Body of pancreas (tissue), 4 donors: ENCODE measurements around the gene CPLX1. TPM values are rescaled to one million over a fixed set of nuclear protein-coding genes. Genes with fewer than 3 reads are reported as not detected.

Experiments used
- ATAC-seq: fragments of 150-250 bp; one replicate; pipeline ENCODE4 v1.9.1; 2016
- DNase-seq, 4 donors: peaks; one replicate each; pipeline ENCODE4 v3.0.0-alpha.2; 2019
- H3K27ac ChIP-seq, 4 donors: fragments of 200-600 bp; sonication (generic); 1 replicate in 3 of 4; 2 replicates in 1 of 4; pipeline versions ENCODE4 v1.5.1 to v1.6.1; 2016 to 2019; ENCODE audit warnings: mild to moderate bottlenecking in 1 of 4, mixed read lengths in 1 of 4, moderate library complexity in 1 of 4
- H3K27me3 ChIP-seq, 2 donors: fragments of 200-600 bp; sonication (generic); one replicate each; pipeline ENCODE4 v1.6.0; 2016; ENCODE audit warnings: mild to moderate bottlenecking in 1 of 2
- H3K36me3 ChIP-seq, 2 donors: fragments of 200-600 bp; sonication (generic); replicated peaks in 1 of 2; 2 replicates each; pipeline ENCODE4 v1.5.1; 2016; ENCODE audit warnings: low read depth in 2 of 2; ENCODE audit not compliant: insufficient read depth in 1 of 2
- H3K4me1 ChIP-seq: fragments of 200-600 bp; sonication (generic); one replicate; pipeline ENCODE4 v1.6.0; 2016
- H3K4me3 ChIP-seq, 2 donors: fragments of 200-600 bp; sonication (generic); 1 replicate in 1 of 2; 2 replicates in 1 of 2; pipeline ENCODE4 v1.5.1; 2016 to 2019
- H3K9me3 ChIP-seq, 3 donors: fragments of 200-600 bp; sonication (generic); 1 replicate in 2 of 3; 2 replicates in 1 of 3; pipeline ENCODE4 v1.5.1; 2016
- POLR2A ChIP-seq, 3 donors: fragments of 450-650 bp; IDR thresholded peaks; one replicate each; pipeline ENCODE4 v1.6.1; 2016; ENCODE audit warnings: antibody characterized with exemption in 3 of 3, mild to moderate bottlenecking in 2 of 3
- WGBS, 2 donors: methylation state at CpG; one replicate each; pipeline ENCODE4 v1.1.5; 2017; 5-methylcytosine and 5-hydroxymethylcytosine counted together
- intact Hi-C: fragments of 100-400 bp; cut with DNase I; formaldehyde crosslinking; loops from one replicate; pipeline ENCODE4 v1.15.1; 2023
- total RNA-seq, 2 donors: library from RNA; depleted of rRNA; stranded (reverse); fragments of >200 nt; gene quantifications; one replicate each; pipeline ENCODE4 v1.1.0, GENCODE V29; 2016
- TF ChIP-seq, protein P1 (sequence below), 7 experiments: fragments of 450-650 bp in 4 of 7; fragments of 200-600 bp in 3 of 7; sonication (generic) in 3 of 7; IDR thresholded peaks; one replicate each; pipeline ENCODE4 v1.5.1; 2016 to 2019; ENCODE audit warnings: antibody characterized with exemption in 7 of 7

Gene CPLX1
- total RNA-seq, 2 donors from 2014 or later: 0.52 to 2.0 TPM

DNA sequence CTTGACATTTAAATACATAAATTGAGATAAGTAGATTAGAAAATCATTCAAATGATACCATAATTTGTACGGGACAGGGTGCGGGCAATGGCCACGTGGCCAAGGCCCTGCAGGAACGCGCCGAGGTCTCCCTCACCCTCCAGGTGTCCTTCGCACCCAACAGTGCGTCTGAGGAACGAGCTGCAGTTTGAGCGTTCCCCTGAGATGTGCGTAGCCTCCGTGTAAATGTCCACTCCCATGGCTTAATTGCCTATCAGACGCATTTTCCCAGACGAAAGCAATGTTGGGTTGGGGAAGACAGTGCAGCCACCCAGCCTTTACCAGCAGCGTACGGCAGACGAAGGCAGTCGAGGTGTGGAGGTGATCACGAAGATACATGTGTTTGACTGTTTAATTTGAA is 56.4 kb downstream of the CPLX1 start:
- intact Hi-C loops: no loop called here
- TF ChIP-seq, protein P1, sequence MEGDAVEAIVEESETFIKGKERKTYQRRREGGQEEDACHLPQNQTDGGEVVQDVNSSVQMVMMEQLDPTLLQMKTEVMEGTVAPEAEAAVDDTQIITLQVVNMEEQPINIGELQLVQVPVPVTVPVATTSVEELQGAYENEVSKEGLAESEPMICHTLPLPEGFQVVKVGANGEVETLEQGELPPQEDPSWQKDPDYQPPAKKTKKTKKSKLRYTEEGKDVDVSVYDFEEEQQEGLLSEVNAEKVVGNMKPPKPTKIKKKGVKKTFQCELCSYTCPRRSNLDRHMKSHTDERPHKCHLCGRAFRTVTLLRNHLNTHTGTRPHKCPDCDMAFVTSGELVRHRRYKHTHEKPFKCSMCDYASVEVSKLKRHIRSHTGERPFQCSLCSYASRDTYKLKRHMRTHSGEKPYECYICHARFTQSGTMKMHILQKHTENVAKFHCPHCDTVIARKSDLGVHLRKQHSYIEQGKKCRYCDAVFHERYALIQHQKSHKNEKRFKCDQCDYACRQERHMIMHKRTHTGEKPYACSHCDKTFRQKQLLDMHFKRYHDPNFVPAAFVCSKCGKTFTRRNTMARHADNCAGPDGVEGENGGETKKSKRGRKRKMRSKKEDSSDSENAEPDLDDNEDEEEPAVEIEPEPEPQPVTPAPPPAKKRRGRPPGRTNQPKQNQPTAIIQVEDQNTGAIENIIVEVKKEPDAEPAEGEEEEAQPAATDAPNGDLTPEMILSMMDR (IDR thresholded peaks at IDR 0.05): no peak
- no peak for TF ChIP-seq POLR2A (IDR thresholded peaks at IDR 0.05)
- ATAC-seq (no peak), DNase-seq (no peak)
- H3K36me3 ChIP-seq: peaks cover 20% of the 10 kb centered on the region in 2 donors
- WGBS, 2 donors: 91 to 94% methylated on average over 19 of the region's 19 CpGs
- peaks cover 4% of the 10 kb centered on the region for H3K4me1 ChIP-seq
- no peak overlapping the region for H3K4me3 ChIP-seq
- H3K27ac ChIP-seq: no peak overlapping the region
- H3K27me3 ChIP-seq: no peaks in the 10 kb centered on the region
- peaks cover 0 to 58% (median 0%) of the 10 kb centered on the region in 3 donors for H3K9me3 ChIP-seq

DNA sequence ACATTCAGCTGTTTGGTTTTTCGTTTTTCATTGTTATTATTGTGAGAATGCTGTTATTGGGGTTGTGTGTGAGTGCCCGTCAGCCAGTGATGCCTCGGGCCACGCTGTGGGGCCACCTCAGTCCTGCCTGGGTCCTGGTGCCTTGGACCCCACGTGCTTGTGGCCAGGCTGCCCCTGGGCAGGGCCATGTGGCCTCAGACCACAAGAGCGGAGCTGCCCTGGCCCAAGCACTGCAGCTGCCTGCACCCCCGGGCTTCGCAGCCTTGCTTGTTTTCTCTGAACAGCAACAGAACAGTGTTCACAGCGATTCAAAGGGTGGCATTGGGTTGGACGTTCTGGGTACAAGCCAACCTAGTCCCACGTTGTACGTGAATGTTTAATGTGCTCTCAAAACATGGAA is 56.9 kb downstream of the CPLX1 start:
- H3K27ac ChIP-seq: no peak overlapping the region
- no peak for DNase-seq
- no peak overlapping the region for H3K4me3 ChIP-seq
- intact Hi-C loops: no loop called here
- ATAC-seq: no peak
- peaks cover 20% of the 10 kb centered on the region in 2 donors for H3K36me3 ChIP-seq
- peaks cover 0 to 62% (median 0%) of the 10 kb centered on the region in 3 donors for H3K9me3 ChIP-seq
- TF ChIP-seq, protein P1 (IDR thresholded peaks at IDR 0.05): no peak
- TF ChIP-seq POLR2A (IDR thresholded peaks at IDR 0.05): no peak
- H3K27me3 ChIP-seq: no peaks in the 10 kb centered on the region
- peaks cover 4% of the 10 kb centered on the region for H3K4me1 ChIP-seq
- WGBS, 2 donors: 92 to 95% methylated on average over 12 of the region's 12 CpGs

DNA sequence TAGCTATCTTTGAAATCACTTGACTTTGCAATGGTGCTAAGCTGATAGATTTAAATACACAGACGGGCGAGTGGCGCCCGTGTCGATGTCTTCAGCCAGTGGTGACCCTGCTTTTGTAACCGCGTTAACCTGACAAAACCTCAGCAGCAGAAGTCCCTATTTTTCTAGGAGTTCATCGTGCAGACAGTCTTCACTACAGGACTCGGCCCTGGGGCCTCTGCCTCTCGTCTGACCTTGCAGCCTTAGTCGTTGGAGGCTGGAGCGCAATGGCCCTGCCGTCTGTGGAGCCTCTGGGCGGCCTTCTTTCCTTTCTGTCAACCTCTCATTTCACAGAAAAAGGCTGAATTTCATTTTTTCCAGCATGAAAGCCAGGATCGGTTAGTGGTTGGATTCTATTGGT is 57.9 kb downstream of the CPLX1 start:
- no peak overlapping the region for H3K27ac ChIP-seq
- intact Hi-C loops: no loop called here
- ATAC-seq (no peak), DNase-seq (no peak)
- 95 to 96% methylated on average over 15 of the region's 15 CpGs for WGBS, 2 donors
- TF ChIP-seq POLR2A (IDR thresholded peaks at IDR 0.05): no peak
- TF ChIP-seq, protein P1 (IDR thresholded peaks at IDR 0.05): no peak
- no peaks in the 10 kb centered on the region for H3K4me1 ChIP-seq
- H3K27me3 ChIP-seq: no peaks in the 10 kb centered on the region
- peaks cover 20% of the 10 kb centered on the region in 2 donors for H3K36me3 ChIP-seq
- H3K9me3 ChIP-seq: peaks cover 0 to 64% (median 0%) of the 10 kb centered on the region in 3 donors
- H3K4me3 ChIP-seq: no peak overlapping the region

DNA sequence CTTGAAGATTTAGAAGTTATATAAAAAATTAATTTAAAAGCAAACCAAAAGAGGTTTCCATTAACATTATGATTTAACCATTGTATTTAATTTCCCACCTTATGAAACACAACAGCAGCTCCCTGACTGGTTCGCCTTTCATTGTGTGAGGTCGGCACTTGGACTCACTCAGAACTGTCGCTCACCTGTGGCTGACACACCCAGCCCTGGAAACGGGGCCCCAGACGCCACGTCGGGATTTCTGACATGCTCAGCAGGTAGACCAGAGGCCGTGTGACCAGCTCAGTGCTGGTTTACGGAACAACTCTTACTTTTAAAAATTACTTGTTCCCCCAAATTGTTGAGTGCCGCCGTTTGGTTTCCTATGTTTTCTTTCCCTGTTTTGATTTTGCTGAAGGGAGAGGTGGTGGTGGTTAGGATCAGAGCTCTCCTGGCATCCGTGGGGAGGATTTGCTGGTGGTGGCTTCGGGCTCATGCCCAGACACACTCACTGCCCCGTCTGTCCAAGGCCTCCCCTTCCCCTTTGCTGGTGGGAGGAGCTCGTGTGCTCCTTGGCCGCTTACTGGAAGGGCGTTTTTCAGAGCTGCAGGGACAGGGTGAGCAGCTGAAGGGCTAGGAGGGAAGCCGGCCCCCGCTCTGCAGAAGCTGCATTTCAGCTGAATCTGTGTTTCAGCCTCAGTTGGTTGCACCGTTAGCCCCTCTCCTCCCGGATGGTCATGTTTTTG is 59.2 kb downstream of the CPLX1 start:
- intact Hi-C loops: no loop called here
- WGBS, 2 donors: 81 to 85% methylated on average over 21 of the region's 21 CpGs
- Histone ChIP-seq H3K9me3 (peaks cover 0 to 74% (median 0%) of the 10 kb centered on the region in 3 donors), H3K27ac (no peak overlapping the region), H3K4me1 (no peaks in the 10 kb centered on the region), H3K4me3 (no peak overlapping the region), H3K27me3 (no peaks in the 10 kb centered on the region), H3K36me3 (peaks cover 21% of the 10 kb centered on the region in 2 donors)
- ATAC-seq: no peak
- no peak for TF ChIP-seq POLR2A (IDR thresholded peaks at IDR 0.05)
- TF ChIP-seq, protein P1 (IDR thresholded peaks at IDR 0.05): no peak
- DNase-seq: no peak

DNA sequence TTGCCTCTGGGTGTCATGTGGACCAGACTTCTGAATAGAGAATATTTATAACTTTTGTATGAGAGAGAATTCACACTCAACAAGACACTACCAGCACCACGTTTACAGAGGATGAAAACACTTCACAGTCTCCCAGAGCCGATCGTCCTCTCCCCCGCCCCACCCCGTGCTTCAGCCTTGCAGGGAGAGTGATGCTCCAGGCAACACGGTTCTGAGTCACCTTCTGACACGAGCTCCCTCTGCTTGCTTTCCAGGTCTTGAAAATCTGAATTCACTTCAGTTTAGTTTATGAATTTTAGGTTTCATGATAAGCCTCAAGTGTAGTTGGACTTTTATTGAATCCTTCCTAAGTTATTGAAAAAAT is 59.8 kb downstream of the CPLX1 start:
- intact Hi-C loops: no loop called here

More for the DNA sequence above, 59.8 kb downstream of the CPLX1 start:
- Histone ChIP-seq H3K27me3 (no peaks in the 10 kb centered on the region), H3K9me3 (peaks cover 0 to 80% (median 0%) of the 10 kb centered on the region in 3 donors), H3K36me3 (peaks cover 24 to 27% of the 10 kb centered on the region in 2 donors), H3K4me3 (no peak overlapping the region), H3K27ac (peak overlapping the region in 1 of 4 donors; percentile 24), H3K4me1 (no peaks in the 10 kb centered on the region)
- WGBS, 2 donors: 88 to 92% methylated on average over 7 of the region's 7 CpGs
- DNase-seq: no peak
- TF ChIP-seq, protein P1 (IDR thresholded peaks at IDR 0.05): no peak
- TF ChIP-seq POLR2A (IDR thresholded peaks at IDR 0.05): no peak
- ATAC-seq: no peak
